Dendritic cell treated with granulocyte-macrophage colony-stimulating factor and Interleukin-4, amounts not matched to agents 40 ng/mL and 50 ng/mL, for 4 days (primary cell): ENCODE data around the gene ACLY.
"Not testable (repeated sequence)": the region's sequence is repeated elsewhere in the genome, so short reads cannot be mapped to it uniquely, and the experiment has no call there.

Source experiments
- H3K27ac Mint-ChIP-seq: one replicate; pipeline ENCODE4 v1.8.0; 2022; ENCODE audit warnings: mild to moderate bottlenecking, mixed read lengths
- H3K27me3 Mint-ChIP-seq: one replicate; pipeline ENCODE4 v1.8.0; 2022; ENCODE audit warnings: mild to moderate bottlenecking, mixed read lengths
- H3K36me3 Mint-ChIP-seq: one replicate; pipeline ENCODE4 v1.8.0; 2022; ENCODE audit warnings: low read depth, mixed read lengths
- H3K4me1 Mint-ChIP-seq: one replicate; pipeline ENCODE4 v1.8.0; 2022; ENCODE audit warnings: low read depth, mixed read lengths
- H3K4me3 Mint-ChIP-seq: one replicate; pipeline ENCODE4 v1.8.0; 2022; ENCODE audit warnings: mild to moderate bottlenecking, moderate library complexity, mixed read lengths
- H3K9me3 Mint-ChIP-seq: one replicate; pipeline ENCODE4 v1.8.0; 2022; ENCODE audit warnings: mixed read lengths
- intact Hi-C: fragments of 100-400 bp; cut with micrococcal nuclease; formaldehyde crosslinking; loops from one replicate; pipeline ENCODE4 v1.15.0; 2022

ACLY gene

GRCh38 chr17:41891135-41892020, 27.4 kb downstream of the ACLY start:
- Mint-ChIP-seq H3K4me1 (peaks cover 12% of the 10 kb centered on the region), H3K36me3 (peaks cover 91% of the 10 kb centered on the region), H3K9me3 (no peaks in the 10 kb centered on the region), H3K4me3 (no peak overlapping the region), H3K27me3 (no peaks in the 10 kb centered on the region), H3K27ac (no peak overlapping the region)
- intact Hi-C loops = no loop called here

- Mint-ChIP-seq H3K27ac (no peak overlapping the region), H3K27me3 (no peaks in the 10 kb centered on the region), H3K4me1 (peaks cover 12% of the 10 kb centered on the region), H3K4me3 (no peak overlapping the region), H3K36me3 (peaks cover 91% of the 10 kb centered on the region), H3K9me3 (no peaks in the 10 kb centered on the region)
- intact Hi-C loops = no loop called here
Observed at GRCh38 chr17:41888332-41888965, 30.3 kb downstream of the ACLY start.

- no peaks in the 10 kb centered on the region for H3K27me3 Mint-ChIP-seq
- H3K36me3 Mint-ChIP-seq = peaks cover 93% of the 10 kb centered on the region
- H3K4me3 Mint-ChIP-seq = no peak overlapping the region
- peaks cover 23% of the 10 kb centered on the region for H3K4me1 Mint-ChIP-seq
- H3K9me3 Mint-ChIP-seq = no peaks in the 10 kb centered on the region
- intact Hi-C loops = no loop called here
- H3K27ac Mint-ChIP-seq = no peak overlapping the region
Observed at GRCh38 chr17:41885733-41886132, 33.0 kb downstream of the ACLY start.

- Mint-ChIP-seq H3K9me3 (no peaks in the 10 kb centered on the region), H3K27ac (no peak overlapping the region), H3K4me3 (no peak overlapping the region), H3K27me3 (no peaks in the 10 kb centered on the region), H3K36me3 (peaks cover 100% of the 10 kb centered on the region), H3K4me1 (peaks cover 12% of the 10 kb centered on the region)
- intact Hi-C loops = no loop called here
Observed at GRCh38 chr17:41882756-41883155, 36.0 kb downstream of the ACLY start.

- Mint-ChIP-seq H3K36me3 (peaks cover 100% of the 10 kb centered on the region), H3K27me3 (no peaks in the 10 kb centered on the region), H3K4me3 (no peak overlapping the region), H3K27ac (no peak overlapping the region), H3K9me3 (no peaks in the 10 kb centered on the region), H3K4me1 (peaks cover 12% of the 10 kb centered on the region)
- intact Hi-C loops = no loop called here
Observed at GRCh38 chr17:41880130-41880529, 38.6 kb downstream of the ACLY start.

GRCh38 chr17:41874293-41874670, 44.5 kb downstream of the ACLY start:
- H3K27ac Mint-ChIP-seq, intact Hi-C loops, H3K4me3 Mint-ChIP-seq, H3K27me3 Mint-ChIP-seq, H3K9me3 Mint-ChIP-seq, H3K4me1 Mint-ChIP-seq: not testable (repeated sequence)
- peaks cover 100% of the 10 kb centered on the region for H3K36me3 Mint-ChIP-seq

- Mint-ChIP-seq H3K9me3 (no peaks in the 10 kb centered on the region), H3K27me3 (no peaks in the 10 kb centered on the region), H3K4me3 (no peak overlapping the region), H3K4me1 (no peaks in the 10 kb centered on the region), H3K36me3 (peaks cover 100% of the 10 kb centered on the region), H3K27ac (no peak overlapping the region)
- intact Hi-C loops = no loop called here
Observed at GRCh38 chr17:41873559-41874292, 45.0 kb downstream of the ACLY start.

- peaks cover 100% of the 10 kb centered on the region for H3K36me3 Mint-ChIP-seq
- no peak overlapping the region for H3K27ac Mint-ChIP-seq
- intact Hi-C loops = no loop called here
Observed at GRCh38 chr17:41871789-41872188, 47.0 kb downstream of the ACLY start.

GRCh38 chr17:41870627-41871026, 48.1 kb downstream of the ACLY start:
- no peak overlapping the region for H3K27ac Mint-ChIP-seq
- H3K4me3 Mint-ChIP-seq = no peak overlapping the region
- no peaks in the 10 kb centered on the region for H3K4me1 Mint-ChIP-seq
- intact Hi-C loops = no loop called here
- H3K9me3 Mint-ChIP-seq = no peaks in the 10 kb centered on the region
- H3K36me3 Mint-ChIP-seq = peaks cover 94% of the 10 kb centered on the region
- H3K27me3 Mint-ChIP-seq = no peaks in the 10 kb centered on the region

More at GRCh38 chr17:41871789-41872188, 47.0 kb downstream of the ACLY start:
- Mint-ChIP-seq H3K4me3 (no peak overlapping the region), H3K4me1 (no peaks in the 10 kb centered on the region), H3K27me3 (no peaks in the 10 kb centered on the region), H3K9me3 (no peaks in the 10 kb centered on the region)

GRCh38 chr17:41870097-41870496, 48.7 kb downstream of the ACLY start:
- Mint-ChIP-seq H3K27ac (no peak overlapping the region), H3K36me3 (peaks cover 88% of the 10 kb centered on the region), H3K27me3 (no peaks in the 10 kb centered on the region), H3K4me3 (no peak overlapping the region), H3K4me1 (no peaks in the 10 kb centered on the region), H3K9me3 (no peaks in the 10 kb centered on the region)
- intact Hi-C loops = no loop called here

GRCh38 chr17:41869426-41869825, 49.3 kb downstream of the ACLY start:
- Mint-ChIP-seq H3K4me3 (no peak overlapping the region), H3K36me3 (peaks cover 82% of the 10 kb centered on the region), H3K27me3 (no peaks in the 10 kb centered on the region), H3K4me1 (no peaks in the 10 kb centered on the region), H3K27ac (no peak overlapping the region), H3K9me3 (no peaks in the 10 kb centered on the region)
- intact Hi-C loops = loop anchor here (10.0 kb wide), 1 partner anchor 135 kb away; the partner anchor contains the start of gene HAP1

GRCh38 chr17:41868568-41868967, 50.2 kb downstream of the ACLY start:
- no peak overlapping the region for H3K27ac Mint-ChIP-seq
- peaks cover 73% of the 10 kb centered on the region for H3K36me3 Mint-ChIP-seq
- H3K27me3 Mint-ChIP-seq = no peaks in the 10 kb centered on the region
- H3K4me1 Mint-ChIP-seq = no peaks in the 10 kb centered on the region
- H3K4me3 Mint-ChIP-seq = no peak overlapping the region
- no peaks in the 10 kb centered on the region for H3K9me3 Mint-ChIP-seq
- intact Hi-C loops = loop anchor here (10.0 kb wide), 1 partner anchor 134 kb away; the partner anchor contains the start of gene HAP1

- H3K4me3 Mint-ChIP-seq = no peak overlapping the region
- H3K27me3 Mint-ChIP-seq = no peaks in the 10 kb centered on the region
- peaks cover 14% of the 10 kb centered on the region for H3K4me1 Mint-ChIP-seq
- no peak overlapping the region for H3K27ac Mint-ChIP-seq
- intact Hi-C loops = loop anchor here (10.0 kb wide), 1 partner anchor 131 kb away; the partner anchor contains the start of gene HAP1
- no peaks in the 10 kb centered on the region for H3K9me3 Mint-ChIP-seq
- H3K36me3 Mint-ChIP-seq = peaks cover 43% of the 10 kb centered on the region
Observed at GRCh38 chr17:41865596-41865893, 53.2 kb downstream of the ACLY start.
